HuH-7 (cell line): ENCODE results near the gene PEX14.

ENCODE experiments used
- DNase-seq: peaks from one replicate; pipeline ENCODE4 v3.0.0; 2011; ENCODE audit warnings: low spot score

Gene PEX14

GRCh38 chr1:10620776-10621175 lies 146.0 kb downstream of the PEX14 start:
- no peak for DNase-seq

- no peak for DNase-seq
These were observed 147.2 kb downstream of the PEX14 start for GRCh38 chr1:10621906-10622305.

GRCh38 chr1:10622910-10623685 lies 148.3 kb downstream of the PEX14 start:
- DNase-seq = no peak

DNA sequence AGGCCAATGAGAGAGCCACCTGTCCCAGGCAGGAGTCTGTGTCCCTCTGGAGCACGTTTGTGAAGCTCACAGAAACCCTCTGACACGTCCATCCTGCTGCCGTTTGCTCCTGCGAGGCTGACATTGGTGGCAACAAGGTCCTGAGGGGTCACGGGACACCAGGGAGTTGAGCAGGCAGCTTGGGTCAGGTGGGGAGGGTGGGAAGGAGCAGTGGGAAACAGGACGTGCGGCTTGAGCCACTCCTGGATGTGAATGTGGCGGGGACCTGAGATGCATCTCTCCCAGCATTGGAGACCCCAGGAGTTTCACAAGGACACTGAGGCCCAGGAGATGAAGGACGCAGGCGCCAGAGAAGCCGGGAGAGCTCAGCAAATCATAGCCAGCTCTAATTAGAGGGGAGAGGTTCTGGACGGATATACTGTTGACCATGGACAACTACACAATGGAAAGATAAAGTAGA lies 149.0 kb downstream of the PEX14 start:
- no peak for DNase-seq

GRCh38 chr1:10624256-10625050 lies 149.7 kb downstream of the PEX14 start:
- no peak for DNase-seq

- no peak for DNase-seq
These were observed 150.3 kb downstream of the PEX14 start for GRCh38 chr1:10625076-10625475.

- DNase-seq = no peak
These were observed 150.8 kb downstream of the PEX14 start for GRCh38 chr1:10625554-10625953.

- DNase-seq = no peak
These were observed 151.5 kb downstream of the PEX14 start for GRCh38 chr1:10626131-10626731.

GRCh38 chr1:10626791-10627410 lies 152.2 kb downstream of the PEX14 start:
- no peak for DNase-seq

DNA sequence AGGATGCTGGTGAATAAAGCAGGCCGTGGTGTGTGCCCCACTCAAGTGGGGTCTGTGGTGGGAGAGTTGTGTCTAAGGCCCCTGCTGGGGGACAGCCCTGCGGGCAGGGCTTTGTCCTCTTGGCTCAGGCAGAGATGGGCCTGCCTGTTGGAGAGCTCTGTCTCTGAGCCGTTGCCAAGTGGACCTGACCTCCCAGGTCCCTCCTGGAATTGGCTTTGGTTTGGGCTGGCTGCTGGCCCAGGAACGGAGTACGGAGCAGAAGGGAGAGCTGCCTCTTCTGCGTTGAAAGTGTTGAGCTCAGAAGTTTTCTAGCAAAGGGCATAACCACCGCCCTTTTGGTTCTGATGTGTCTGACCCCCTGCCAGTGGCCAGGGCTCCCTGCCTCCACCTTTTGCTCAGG lies 153.9 kb downstream of the PEX14 start:
- DNase-seq = no peak

GRCh38 chr1:10629091-10629815 lies 154.5 kb downstream of the PEX14 start:
- no peak for DNase-seq

DNA sequence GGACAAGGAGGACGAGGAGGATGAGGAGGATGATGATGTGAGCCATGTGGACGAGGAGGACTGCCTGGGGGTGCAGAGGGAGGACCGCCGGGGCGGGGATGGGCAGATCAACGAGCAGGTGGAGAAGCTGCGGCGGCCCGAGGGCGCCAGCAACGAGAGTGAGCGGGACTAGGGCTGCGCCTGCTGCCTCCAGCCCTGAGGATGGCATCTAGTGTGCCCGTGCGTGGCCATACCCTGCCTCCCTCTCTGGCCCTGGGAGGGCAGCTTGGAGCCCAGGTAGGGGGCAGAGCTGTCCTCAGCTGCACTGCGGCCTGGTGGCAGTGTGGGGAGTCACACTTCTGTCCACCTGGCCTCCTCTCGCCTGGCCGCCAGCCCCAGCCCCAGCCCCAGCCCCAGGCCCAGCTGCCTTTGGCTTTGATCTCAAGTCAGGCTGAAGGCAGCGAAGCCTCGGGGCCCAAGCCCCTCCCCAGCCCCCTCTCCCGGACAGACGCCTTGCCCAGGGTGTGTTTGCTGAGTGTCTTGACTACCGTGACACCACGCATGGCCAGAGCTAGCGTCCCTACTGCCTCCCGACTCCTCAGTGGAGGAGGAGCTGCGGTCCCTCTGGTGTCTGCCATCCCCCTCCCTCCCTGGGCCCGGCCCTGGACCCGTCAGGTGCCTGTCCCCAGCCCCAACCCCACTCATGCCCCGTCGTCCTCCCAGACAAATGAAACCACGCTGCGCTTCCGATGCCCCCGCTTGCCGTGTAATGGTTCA lies 155.2 kb downstream of the PEX14 start:
- DNase-seq = no peak

DNA sequence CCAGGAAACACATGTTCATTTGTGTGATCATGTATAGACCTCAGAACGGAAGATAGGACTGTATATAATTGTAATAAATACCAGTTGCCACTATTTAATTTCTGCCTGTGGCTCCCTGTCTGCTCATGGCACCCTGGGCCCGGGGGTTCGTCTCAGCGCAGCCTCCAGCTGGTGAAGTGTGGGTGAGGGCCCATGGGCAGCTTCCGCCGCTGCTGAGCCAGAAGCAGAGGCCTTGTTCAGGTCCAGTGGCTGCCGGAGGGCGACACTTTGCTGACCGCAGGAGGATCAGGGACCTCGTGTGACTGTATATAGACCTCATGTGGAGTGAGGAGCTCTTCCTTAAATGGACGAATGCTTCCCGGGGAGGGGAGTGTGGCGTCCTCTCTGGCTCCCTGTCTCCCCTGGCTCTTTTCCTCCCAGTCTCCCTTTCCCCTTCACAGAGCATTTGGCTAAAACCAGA lies 155.9 kb downstream of the PEX14 start:
- no peak for DNase-seq

DNA sequence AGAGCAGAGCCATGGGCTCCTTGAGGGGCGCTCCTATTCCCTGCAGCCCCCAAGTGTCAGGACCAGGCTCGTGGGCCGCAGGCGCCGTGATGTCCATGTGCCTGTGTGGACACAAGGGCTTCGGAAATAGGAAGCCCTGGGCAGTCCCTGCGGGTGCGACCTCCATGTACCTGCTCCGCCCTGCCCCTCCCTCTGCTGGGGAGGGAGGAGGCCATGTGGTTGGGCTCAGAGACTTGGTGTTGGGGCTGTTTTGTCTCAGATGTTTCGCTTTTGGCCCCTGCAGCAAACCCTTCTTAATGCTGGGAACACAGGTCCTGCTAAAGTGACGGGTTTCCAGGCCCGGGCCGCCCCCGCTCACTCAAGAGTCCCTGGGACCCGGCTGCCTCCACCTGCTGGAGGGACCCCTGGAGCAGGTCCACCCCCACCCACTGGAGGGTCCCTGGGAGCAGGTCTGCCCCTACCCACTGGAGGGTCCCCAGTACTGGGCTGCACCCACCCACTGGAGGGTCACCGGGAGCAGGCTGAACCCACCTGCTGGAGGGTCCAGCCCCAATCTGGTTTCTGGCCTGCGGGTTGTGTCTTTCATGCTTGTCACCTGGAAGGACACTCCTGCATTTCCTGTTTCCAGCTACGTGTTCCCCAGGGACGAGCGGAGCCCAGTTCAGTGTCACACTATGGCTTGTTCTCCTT lies 156.5 kb downstream of the PEX14 start:
- no peak for DNase-seq

DNA sequence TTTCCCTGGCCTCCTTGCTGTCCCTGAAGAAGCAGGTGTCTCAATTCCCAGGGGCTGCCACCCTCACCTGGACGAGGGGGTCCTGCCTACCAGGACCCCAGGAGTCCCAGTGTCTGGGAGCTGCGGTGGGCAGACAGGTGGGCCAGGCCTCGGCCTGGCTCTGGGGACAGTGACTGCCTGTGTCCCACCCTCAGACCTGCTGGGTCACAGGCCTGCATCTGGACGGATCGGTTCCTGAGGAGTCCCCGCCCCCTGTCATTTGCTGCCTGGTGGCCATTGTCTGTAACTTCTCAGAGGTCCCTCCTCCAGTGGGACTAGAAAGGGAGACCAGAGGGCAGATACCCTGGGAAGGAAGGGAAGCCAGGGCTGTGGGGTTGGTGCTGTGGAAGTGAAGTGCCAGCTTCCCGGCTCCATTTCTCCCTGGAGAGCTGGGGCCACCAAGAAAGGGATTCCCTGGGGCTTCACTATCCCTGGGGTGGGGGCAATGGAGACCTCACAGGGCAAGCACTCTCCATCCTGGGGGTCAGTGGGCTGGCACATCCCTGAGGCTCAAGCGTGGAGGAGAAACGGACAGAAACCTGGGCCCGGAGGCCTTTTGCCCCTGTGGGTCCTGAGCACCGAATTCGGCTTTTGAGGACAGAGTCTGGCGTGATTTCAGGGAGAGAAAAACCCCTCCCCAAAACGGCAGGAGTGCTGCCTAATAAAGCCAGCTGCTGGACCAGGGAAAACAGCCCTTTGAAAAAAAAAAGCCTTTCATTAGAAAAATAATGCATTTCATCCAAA lies 157.3 kb downstream of the PEX14 start:
- DNase-seq = no peak

DNA sequence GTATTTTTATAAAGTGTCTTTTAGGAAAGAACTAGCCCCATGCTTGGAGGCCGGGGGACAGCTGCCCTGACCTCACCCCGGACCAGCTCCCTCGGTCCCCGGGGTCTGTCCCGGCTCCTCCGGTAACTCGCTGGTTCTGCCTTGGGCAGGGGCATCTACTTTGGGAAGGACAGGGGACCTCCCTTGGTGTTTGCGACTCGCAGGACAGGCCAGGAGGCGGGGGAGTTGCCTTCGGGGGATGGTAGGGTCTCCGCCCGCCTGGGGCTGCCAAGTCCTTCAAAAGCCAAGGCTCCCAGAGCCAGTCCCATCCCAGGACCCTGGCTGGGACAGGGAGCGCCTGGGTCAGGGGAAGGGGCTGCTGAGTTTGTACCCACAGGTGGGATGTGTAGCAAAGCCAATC lies 157.9 kb downstream of the PEX14 start:
- DNase-seq = no peak

GRCh38 chr1:10633416-10633815 lies 158.7 kb downstream of the PEX14 start:
- DNase-seq = no peak

DNA sequence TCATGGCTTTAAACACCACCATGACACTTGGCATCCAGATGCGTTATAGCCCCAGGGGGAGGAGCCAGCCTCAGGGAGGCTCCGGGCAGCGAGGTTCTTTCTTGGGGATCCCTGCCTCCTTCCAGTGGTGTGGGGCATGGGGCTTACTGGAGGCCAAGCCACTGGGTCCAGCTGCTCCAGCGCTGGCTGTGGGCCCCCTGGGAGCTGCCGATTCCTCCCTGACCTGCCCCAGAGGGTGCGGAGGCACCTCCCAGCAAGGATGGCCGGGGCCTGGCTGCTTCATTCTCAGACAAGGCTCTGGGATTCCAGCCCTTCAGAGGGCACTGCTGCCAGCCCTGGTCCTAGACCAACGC lies 159.3 kb downstream of the PEX14 start:
- no peak for DNase-seq

- DNase-seq = no peak
These were observed 159.8 kb downstream of the PEX14 start for GRCh38 chr1:10634428-10635084.
